Osteocyte (in vitro differentiated cells): ENCODE measurements around the gene MGARP. TPM values are rescaled to one million over a fixed set of nuclear protein-coding genes. Genes with fewer than 3 reads are reported as not detected.
"Not testable (repeated sequence)": the region's sequence is repeated elsewhere in the genome, so short reads cannot be mapped to it uniquely, and the experiment has no call there.

Source experiments
- DNase-seq: peaks from one replicate; pipeline ENCODE4 v3.0.0; 2021; ENCODE audit warnings: mixed read lengths; ENCODE audit not compliant: unreplicated experiment; ENCODE audit errors: extremely low spot score
- H3K27ac Mint-ChIP-seq: one replicate; pipeline ENCODE4 v1.8.0; 2021; ENCODE audit warnings: mild to moderate bottlenecking, mixed read lengths; ENCODE audit not compliant: unreplicated experiment
- H3K27me3 Mint-ChIP-seq: one replicate; pipeline ENCODE4 v1.8.0; 2021; ENCODE audit warnings: mixed read lengths; ENCODE audit not compliant: unreplicated experiment
- H3K36me3 Mint-ChIP-seq: one replicate; pipeline ENCODE4 v1.8.0; 2021; ENCODE audit warnings: mixed read lengths; ENCODE audit not compliant: unreplicated experiment
- H3K4me1 Mint-ChIP-seq: one replicate; pipeline ENCODE4 v1.8.0; 2021; ENCODE audit warnings: mixed read lengths; ENCODE audit not compliant: unreplicated experiment
- H3K4me3 Mint-ChIP-seq: one replicate; pipeline ENCODE4 v1.8.0; 2021; ENCODE audit warnings: mild to moderate bottlenecking, moderate library complexity, mixed read lengths; ENCODE audit not compliant: unreplicated experiment
- H3K9me3 Mint-ChIP-seq: one replicate; pipeline ENCODE4 v1.8.0; 2021; ENCODE audit warnings: mixed read lengths; ENCODE audit not compliant: unreplicated experiment
- CTCF ChIP-seq: fragments of 200-600 bp; sonication (generic); IDR thresholded peaks from 2 replicates; pipeline ENCODE4 v1.5.0; 2021; ENCODE audit warnings: antibody characterized with exemption, mild to moderate bottlenecking, moderate library complexity
- total RNA-seq: library from RNA; stranded (reverse); gene quantifications from 2 replicates; pipeline ENCODE4 v1.2.1, GENCODE V29; 2021

MGARP gene
- total RNA-seq, 1 donor from 2014 or later = 5.2 TPM

DNA sequence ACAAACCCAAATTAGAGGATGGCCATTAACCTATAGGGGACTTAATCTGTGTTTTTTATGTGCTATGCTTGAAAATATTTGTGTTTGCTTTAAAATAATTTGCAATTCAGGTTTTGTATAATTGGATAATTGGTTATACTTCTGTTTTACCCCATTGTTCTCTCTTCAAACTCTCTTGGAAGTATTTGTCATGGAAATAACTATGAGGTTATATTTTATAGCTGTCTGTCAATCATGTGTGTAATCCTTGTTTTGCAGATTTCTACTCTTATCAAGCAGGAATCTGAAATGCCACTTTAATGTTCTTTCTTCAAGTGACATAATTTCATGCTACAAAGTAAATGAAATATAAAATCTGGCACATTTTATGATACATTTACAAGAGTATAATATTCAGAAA, 37.6 kb upstream of the MGARP start:
- DNase-seq = no peak
- no peak for TF ChIP-seq CTCF
- Mint-ChIP-seq H3K4me3 (no peak overlapping the region), H3K27ac (no peak overlapping the region), H3K4me1 (peaks cover 30% of the 10 kb centered on the region), H3K9me3 (no peaks in the 10 kb centered on the region), H3K36me3 (no peaks in the 10 kb centered on the region), H3K27me3 (no peaks in the 10 kb centered on the region)

DNA sequence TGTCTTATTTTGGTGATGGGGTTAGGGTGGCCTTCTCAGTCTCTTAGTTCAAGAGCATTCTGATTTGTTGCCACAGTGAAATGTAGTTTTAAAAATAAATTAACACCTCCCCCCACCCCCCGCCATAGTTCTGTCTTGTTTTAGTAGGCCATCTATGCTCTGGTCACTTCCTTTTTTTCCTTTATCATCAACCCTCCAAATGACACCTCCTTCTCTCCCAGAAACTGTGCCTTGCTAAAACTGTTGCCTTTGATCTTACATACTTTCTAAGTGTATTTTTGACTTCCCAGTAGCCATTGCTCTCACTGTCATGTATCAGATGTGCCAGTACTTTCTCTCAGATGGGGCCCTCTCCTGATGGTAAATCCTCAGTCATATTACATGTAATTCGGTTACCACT, 36.7 kb upstream of the MGARP start:
- Mint-ChIP-seq H3K4me1 (peaks cover 39% of the 10 kb centered on the region), H3K27me3 (no peaks in the 10 kb centered on the region), H3K9me3 (no peaks in the 10 kb centered on the region), H3K27ac (no peak overlapping the region), H3K4me3 (no peak overlapping the region), H3K36me3 (no peaks in the 10 kb centered on the region)
- DNase-seq = no peak
- TF ChIP-seq CTCF = no peak

GRCh38 chr4:139315221-139315675, 35.2 kb upstream of the MGARP start:
- H3K27me3 Mint-ChIP-seq = no peaks in the 10 kb centered on the region
- H3K36me3 Mint-ChIP-seq = no peaks in the 10 kb centered on the region
- no peak for DNase-seq
- H3K4me1 Mint-ChIP-seq = peaks cover 47% of the 10 kb centered on the region
- no peak for TF ChIP-seq CTCF
- H3K27ac Mint-ChIP-seq = no peak overlapping the region
- no peaks in the 10 kb centered on the region for H3K9me3 Mint-ChIP-seq
- no peak overlapping the region for H3K4me3 Mint-ChIP-seq

DNA sequence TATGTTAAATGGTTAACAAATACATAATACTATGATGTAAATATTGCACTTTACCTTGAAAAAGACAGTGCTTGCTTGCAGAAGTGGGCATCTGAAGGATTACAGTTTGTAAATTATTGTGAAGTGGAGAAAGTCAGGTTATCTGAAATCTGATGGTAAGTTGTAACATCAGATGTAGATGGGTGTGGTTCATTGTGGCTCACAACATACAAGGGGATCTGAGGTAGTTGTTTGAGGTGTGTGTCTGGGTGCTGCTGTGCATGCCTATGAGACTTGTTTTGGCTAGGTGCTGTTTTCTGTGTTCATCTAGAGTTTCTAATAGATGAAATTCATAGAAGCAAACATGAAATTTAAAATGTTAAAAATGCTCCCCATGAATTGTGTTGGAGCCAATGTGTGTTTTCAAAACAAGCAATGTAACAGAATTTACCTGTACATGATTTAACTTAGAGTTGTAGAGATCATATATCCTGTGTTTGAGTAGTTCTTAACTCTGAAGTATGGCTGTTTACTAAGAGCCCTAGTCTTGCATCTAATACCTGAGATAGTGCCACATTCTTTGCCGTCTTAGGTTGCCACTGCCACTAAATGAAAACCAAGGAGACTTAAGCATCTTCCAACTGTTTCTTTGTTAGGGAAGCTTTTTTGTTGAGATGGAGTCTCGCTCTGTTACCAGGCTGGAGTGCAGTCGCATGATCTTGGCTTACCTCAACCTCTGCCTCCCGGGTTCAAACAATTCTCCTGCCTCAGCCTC, 34.2 kb upstream of the MGARP start:
- Mint-ChIP-seq H3K27ac (no peak overlapping the region), H3K27me3 (no peaks in the 10 kb centered on the region), H3K4me3 (no peak overlapping the region), H3K4me1 (peaks cover 43% of the 10 kb centered on the region), H3K36me3 (no peaks in the 10 kb centered on the region), H3K9me3 (no peaks in the 10 kb centered on the region)
- no peak for TF ChIP-seq CTCF
- no peak for DNase-seq

DNA sequence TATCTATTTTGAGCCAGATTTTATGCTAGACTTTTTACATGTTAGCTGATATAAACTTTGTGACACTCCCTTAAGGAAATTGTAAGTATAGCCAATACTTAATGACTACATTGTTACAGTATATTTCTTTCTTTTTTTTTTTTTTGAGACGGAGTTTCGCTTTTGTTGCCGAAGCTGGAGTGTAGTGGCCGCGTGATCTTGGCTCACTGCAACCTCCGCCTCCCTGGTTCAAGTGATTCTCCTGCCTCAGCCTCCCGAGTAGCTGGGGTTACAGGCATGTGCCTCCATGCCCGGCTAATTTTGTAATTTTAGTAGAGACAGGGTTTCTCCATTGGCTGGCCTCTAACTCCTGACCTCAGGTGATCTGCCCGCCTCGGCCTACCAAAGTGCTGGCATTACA, 33.4 kb upstream of the MGARP start:
- H3K27me3 Mint-ChIP-seq, DNase-seq, H3K36me3 Mint-ChIP-seq, H3K9me3 Mint-ChIP-seq: not testable (repeated sequence)
- peak overlapping the region; percentile 22 for H3K4me3 Mint-ChIP-seq
- peaks cover 43% of the 10 kb centered on the region for H3K4me1 Mint-ChIP-seq
- peak overlapping the region; percentile 82 for H3K27ac Mint-ChIP-seq
